ENCODE results near the gene ALOX5.

GRCh38 chr10:45447416-45447815 is 73.4 kb downstream of the ALOX5 start:
- TF ChIP-seq HDAC6 (IDR thresholded peaks at IDR 0.05; ENCODE audit: unreplicated experiment) (no peak), CEBPB (IDR thresholded peaks at IDR 0.05; ENCODE audit: borderline replicate concordance in 1 of 2, low read depth in 2 of 2, low read length in 2 of 2) (no peak), CTCF (IDR thresholded peaks at IDR 0.05 in 2 of 3, conservative IDR thresholded peaks at IDR 0.05 in 1 of 3; ENCODE audit: control insufficient read depth in 2 of 3, extremely low read depth in 1 of 3, insufficient read depth in 1 of 3, low read depth in 3 of 3, low read length in 3 of 3) (no peak), MYB (IDR thresholded peaks at IDR 0.05; ENCODE audit: borderline replicate concordance, low read depth, low read length) (no peak), KLF5 (IDR thresholded peaks at IDR 0.05; ENCODE audit: partially characterized antibody) (no peak)
